ENCODE measurements around the gene SH3PXD2B.

GRCh38 chr5:172433513-172433912 is 20.8 kb downstream of the SH3PXD2B start:
- TF ChIP-seq CTCF (IDR thresholded peaks at IDR 0.05; ENCODE audit: low read length) (no peak), EZH2 (IDR thresholded peaks at IDR 0.05; ENCODE audit: borderline replicate concordance, low read length) (no peak)

All from OCI-LY1 (cell line).